Sigmoid colon (tissue), 4 donors: ENCODE measurements around the gene EGLN3.

Experiments
- POLR2A ChIP-seq, 2 donors: fragments of 450-650 bp; IDR thresholded peaks; one replicate each; pipeline ENCODE4 v1.6.1; 2016; ENCODE audit warnings: antibody characterized with exemption in 2 of 2, mild to moderate bottlenecking in 2 of 2, moderate library complexity in 2 of 2
- POLR2AphosphoS5 ChIP-seq, 4 donors: sonication (generic); formaldehyde crosslinking; IDR thresholded peaks; one replicate each; pipeline ENCODE4 v1.6.1; 2017; ENCODE audit warnings: antibody characterized with exemption in 4 of 4
- TF ChIP-seq, protein P1 (sequence below), 4 experiments: fragments of 450-650 bp in 3 of 4; fragments of 200-600 bp in 1 of 4; IDR thresholded peaks; one replicate each; pipeline ENCODE4 v1.5.1; 2016 to 2019; ENCODE audit warnings: antibody characterized with exemption in 4 of 4, mild to moderate bottlenecking in 3 of 4, moderate library complexity in 2 of 4

- TF ChIP-seq, protein P1, sequence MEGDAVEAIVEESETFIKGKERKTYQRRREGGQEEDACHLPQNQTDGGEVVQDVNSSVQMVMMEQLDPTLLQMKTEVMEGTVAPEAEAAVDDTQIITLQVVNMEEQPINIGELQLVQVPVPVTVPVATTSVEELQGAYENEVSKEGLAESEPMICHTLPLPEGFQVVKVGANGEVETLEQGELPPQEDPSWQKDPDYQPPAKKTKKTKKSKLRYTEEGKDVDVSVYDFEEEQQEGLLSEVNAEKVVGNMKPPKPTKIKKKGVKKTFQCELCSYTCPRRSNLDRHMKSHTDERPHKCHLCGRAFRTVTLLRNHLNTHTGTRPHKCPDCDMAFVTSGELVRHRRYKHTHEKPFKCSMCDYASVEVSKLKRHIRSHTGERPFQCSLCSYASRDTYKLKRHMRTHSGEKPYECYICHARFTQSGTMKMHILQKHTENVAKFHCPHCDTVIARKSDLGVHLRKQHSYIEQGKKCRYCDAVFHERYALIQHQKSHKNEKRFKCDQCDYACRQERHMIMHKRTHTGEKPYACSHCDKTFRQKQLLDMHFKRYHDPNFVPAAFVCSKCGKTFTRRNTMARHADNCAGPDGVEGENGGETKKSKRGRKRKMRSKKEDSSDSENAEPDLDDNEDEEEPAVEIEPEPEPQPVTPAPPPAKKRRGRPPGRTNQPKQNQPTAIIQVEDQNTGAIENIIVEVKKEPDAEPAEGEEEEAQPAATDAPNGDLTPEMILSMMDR (IDR thresholded peaks at IDR 0.05), result no peak
- no peak for TF ChIP-seq POLR2A (IDR thresholded peaks at IDR 0.05)
- no peak for TF ChIP-seq POLR2AphosphoS5 (IDR thresholded peaks at IDR 0.05)
Measured at GRCh38 chr14:33952541-33952940, 1.7 kb upstream of the EGLN3 start.
